Natural killer cell (primary cell): ENCODE results near the gene BCOR. TPM values are rescaled to one million over a fixed set of nuclear protein-coding genes. Genes with fewer than 3 reads are reported as not detected.
A peak's percentile ranks its signal among the peaks of the same experiment; 100 is the strongest.

Source experiments
- ATAC-seq, 3 donors: fragments of 150-1000 bp in 2 of 3; fragments of 200-7000 bp in 1 of 3; cut with Tn5 transposase; 1 replicate in 1 of 3; 2 replicates in 2 of 3; pipeline ENCODE4 v1.10.0; 2021; ENCODE audit warnings: mild to moderate bottlenecking in 2 of 3, moderate library complexity in 2 of 3
- DNase-seq, 2 donors: peaks; one replicate each; pipeline versions ENCODE4 v3.0.0 to v3.0.0-alpha.2; 2013 to 2021; ENCODE audit warnings: mixed read lengths in 1 of 2
- H3K27ac ChIP-seq: one replicate; pipeline ENCODE4 v1.5.1; 2013; ENCODE audit warnings: mild to moderate bottlenecking, low read length
- H3K27me3 ChIP-seq: one replicate; pipeline ENCODE4 v1.6.1; 2013; ENCODE audit warnings: low read length; ENCODE audit not compliant: control insufficient read depth, insufficient read depth
- H3K36me3 ChIP-seq: one replicate; pipeline ENCODE4 v1.6.1; 2013; ENCODE audit warnings: low read length; ENCODE audit not compliant: control insufficient read depth, insufficient read depth
- H3K4me1 ChIP-seq: one replicate; pipeline ENCODE4 v1.6.1; 2013; ENCODE audit warnings: low read length; ENCODE audit not compliant: control insufficient read depth, insufficient read depth
- H3K4me3 ChIP-seq: one replicate; pipeline ENCODE4 v1.5.1; 2013; ENCODE audit warnings: low read length
- H3K9me3 ChIP-seq: one replicate; pipeline ENCODE4 v1.6.1; 2013; ENCODE audit warnings: low read length; ENCODE audit not compliant: control insufficient read depth, insufficient read depth
- H3K27ac Mint-ChIP-seq, 2 donors: one replicate each; pipeline ENCODE4 v1.8.0; 2022; ENCODE audit warnings: mild to moderate bottlenecking in 2 of 2, mixed read lengths in 2 of 2, moderate library complexity in 1 of 2
- H3K27me3 Mint-ChIP-seq, 2 donors: one replicate each; pipeline ENCODE4 v1.8.0; 2022; ENCODE audit warnings: low read depth in 2 of 2, mixed read lengths in 2 of 2
- H3K36me3 Mint-ChIP-seq: one replicate; pipeline ENCODE4 v1.8.0; 2022; ENCODE audit warnings: mixed read lengths
- H3K4me1 Mint-ChIP-seq, 2 donors: one replicate each; pipeline ENCODE4 v1.8.0; 2022; ENCODE audit warnings: mixed read lengths in 2 of 2
- H3K4me3 Mint-ChIP-seq: one replicate; pipeline ENCODE4 v1.8.0; 2022; ENCODE audit warnings: mild to moderate bottlenecking, moderate library complexity, mixed read lengths
- H3K9me3 Mint-ChIP-seq, 2 donors: one replicate each; pipeline ENCODE4 v1.8.0; 2022; ENCODE audit warnings: mixed read lengths in 2 of 2
- CTCF ChIP-seq: fragments of 200-600 bp; IDR thresholded peaks from one replicate; pipeline ENCODE4 v1.8.0; 2022; ENCODE audit warnings: antibody characterized with exemption
- WGBS: methylation state at CpG from one replicate; pipeline ENCODE4 v1.1.7; 2013; ENCODE audit warnings: missing lambda C conversion rate; ENCODE audit not compliant: insufficient coverage; 5-methylcytosine and 5-hydroxymethylcytosine counted together
- intact Hi-C: fragments of 100-400 bp; cut with micrococcal nuclease; formaldehyde crosslinking; loops from one replicate; pipeline ENCODE4 v1.14.2; 2022
- total RNA-seq, 4 donors: library from RNA; stranded (reverse); fragments of 120-200 nt in 1 of 4; gene quantifications; one replicate each; pipeline versions ENCODE4 v1.2.3 to v1.2.4, GENCODE V29; 2013 to 2022

Gene BCOR
- total RNA-seq, 3 donors from 2014 or later (not counting 1 experiment from before 2014, with no cell fraction given): 20.0 to 35.2 (median 29.2) TPM

- Histone ChIP-seq H3K9me3 (peaks cover 4% of the 10 kb centered on the region), H3K27ac (no peak overlapping the region), H3K27me3 (no peaks in the 10 kb centered on the region), H3K4me3 (no peak overlapping the region), H3K36me3 (no peaks in the 10 kb centered on the region), H3K4me1 (peaks cover 27% of the 10 kb centered on the region)
- Mint-ChIP-seq H3K27ac (no peak overlapping the region), H3K36me3 (no peaks in the 10 kb centered on the region), H3K4me1 (peaks cover 0 to 5% of the 10 kb centered on the region in 2 donors), H3K27me3 (peaks cover 0 to 5% of the 10 kb centered on the region in 2 donors), H3K4me3 (no peak overlapping the region), H3K9me3 (no peaks in the 10 kb centered on the region)
- WGBS: 70% methylated on average over 2 of the region's 2 CpGs
- ATAC-seq: no peak
- no peak for DNase-seq
- TF ChIP-seq CTCF: no peak
- intact Hi-C loops: no loop called here
Observed at GRCh38 chrX:40016749-40017148, 81.0 kb downstream of the BCOR start.

GRCh38 chrX:40015693-40016092 is 82.1 kb downstream of the BCOR start:
- DNase-seq: no peak
- H3K4me1 ChIP-seq: peaks cover 31% of the 10 kb centered on the region
- intact Hi-C loops: no loop called here
- H3K27ac ChIP-seq: no peak overlapping the region
- no peak overlapping the region for H3K4me3 ChIP-seq
- 95% methylated on average over 2 of the region's 4 CpGs for WGBS
- Mint-ChIP-seq H3K27ac (no peak overlapping the region), H3K9me3 (no peaks in the 10 kb centered on the region), H3K4me1 (peaks cover 0 to 10% of the 10 kb centered on the region in 2 donors), H3K27me3 (peaks cover 6 to 10% of the 10 kb centered on the region in 2 donors), H3K4me3 (peak overlapping the region; percentile 65), H3K36me3 (no peaks in the 10 kb centered on the region)
- no peaks in the 10 kb centered on the region for H3K27me3 ChIP-seq
- peaks cover 4% of the 10 kb centered on the region for H3K9me3 ChIP-seq
- no peak for TF ChIP-seq CTCF
- no peak for ATAC-seq
- H3K36me3 ChIP-seq: no peaks in the 10 kb centered on the region

- Mint-ChIP-seq H3K9me3 (no peaks in the 10 kb centered on the region), H3K4me1 (peaks cover 0 to 20% of the 10 kb centered on the region in 2 donors), H3K36me3 (no peaks in the 10 kb centered on the region), H3K4me3 (peak overlapping the region; percentile 84), H3K27me3 (peaks cover 10 to 22% of the 10 kb centered on the region in 2 donors), H3K27ac (peak overlapping the region in 1 of 2 donors; percentile 81)
- no peaks in the 10 kb centered on the region for H3K36me3 ChIP-seq
- peaks cover 3% of the 10 kb centered on the region for H3K27me3 ChIP-seq
- peaks cover 4% of the 10 kb centered on the region for H3K9me3 ChIP-seq
- H3K4me3 ChIP-seq: peak overlapping the region; percentile 61
- intact Hi-C loops: loop anchor here (5.0 kb wide), 3 partner anchors 94 to 156 kb away; no protein-coding TSS in a partner anchor
- no peak for TF ChIP-seq CTCF
- DNase-seq: peak; percentile 23 to 58
- peak; percentile 25 to 45 (median 28) for ATAC-seq
- under 1% methylated on average over 64 of the region's 76 CpGs for whole genome bisulfite sequencing
- peaks cover 49% of the 10 kb centered on the region for H3K4me1 ChIP-seq
- H3K27ac ChIP-seq: peak overlapping the region; percentile 76
Observed at GRCh38 chrX:40013266-40014195, 84.2 kb downstream of the BCOR start.
